ENCODE measurements around the gene UBR1. TPM values are rescaled to one million over a fixed set of nuclear protein-coding genes. Genes with fewer than 3 reads are reported as not detected.

The UBR1 gene
- total and polyA plus RNA-seq, 2 donors (not counting 3 experiments of a cell fraction or from before 2014, with no cell fraction given) = 5.3 to 26.9 TPM

DNA sequence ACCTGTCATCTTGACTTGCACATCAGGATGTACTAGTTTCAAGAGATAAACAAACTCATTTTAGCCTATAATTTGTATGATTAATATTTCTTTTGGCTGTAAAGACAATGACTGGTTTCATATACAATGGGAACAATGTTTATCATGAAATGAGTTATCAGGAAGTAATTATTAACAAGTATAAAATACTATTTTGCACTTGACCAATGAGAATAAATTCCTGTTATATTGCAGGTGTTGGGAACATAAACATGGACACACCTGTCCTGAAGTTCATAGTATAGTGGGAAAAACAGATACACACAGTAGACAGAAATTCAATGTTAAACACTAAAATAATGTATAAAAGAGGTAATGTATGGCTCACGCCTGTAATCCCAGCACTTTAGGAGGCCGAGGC is 56.9 kb downstream of the UBR1 start:
- no peaks in the 10 kb centered on the region for H3K27me3 ChIP-seq (ENCODE audit: control insufficient read depth in 2 of 2, insufficient read depth in 2 of 2, low read length in 2 of 2)
- H3K9ac ChIP-seq (replicated peaks; ENCODE audit: extremely low read depth, insufficient read depth, low read length) = no peak overlapping the region
- POLR2A ChIA-PET = no interaction called here
- no peak overlapping the region for H2AFZ ChIP-seq (ENCODE audit: low read depth, low read length)
- H3K36me3 ChIP-seq (ENCODE audit: control insufficient read depth in 2 of 2, extremely low read depth in 1 of 2, insufficient read depth in 2 of 2, low read length in 2 of 2) = peaks cover 4 to 18% of the 10 kb centered on the region in 2 experiments
- intact Hi-C loops (cut with micrococcal nuclease) (no loop called here), dilution Hi-C loops (cut with MboI; ENCODE audit: extremely low pct_ligation_motif_present, low sequenced_read_pairs) (no loop called here)
- no peak overlapping the region for H3K4me2 ChIP-seq (ENCODE audit: insufficient read depth, low read length)
- H3K27ac ChIP-seq (ENCODE audit: insufficient read depth, low read depth, low read length) = no peak overlapping the region
- no peaks in the 10 kb centered on the region for H3K9me3 ChIP-seq (replicated peaks; ENCODE audit: control insufficient read depth, insufficient read depth, low read length)
- H3K79me2 ChIP-seq (ENCODE audit: control insufficient read depth, insufficient read depth, low read length) = no peaks in the 10 kb centered on the region
- BruUV-seq (replicated peaks) = no TSS peak
- peaks cover 3% of the 10 kb centered on the region for H3K9me1 ChIP-seq (replicated peaks; ENCODE audit: control insufficient read depth, extremely low read depth, insufficient read depth, low read length)
- CTCF ChIA-PET = interaction anchor here (0.7 kb wide), 1 partner anchor 12 kb away, joined by 3 read pairs; no protein-coding TSS in a partner anchor
- H3K4me1 ChIP-seq (ENCODE audit: control insufficient read depth, extremely low read depth, insufficient read depth, low read length) = no peaks in the 10 kb centered on the region
- H3K4me3 ChIP-seq (replicated peaks in 1 of 3; ENCODE audit: insufficient read depth in 1 of 3, low read depth in 1 of 3, low read length in 3 of 3) = no peak overlapping the region
- FAIRE-seq (no peak), DNase-seq (ENCODE audit: low read depth, low spot score) (peak; percentile 1)
- TF ChIP-seq, protein P1, sequence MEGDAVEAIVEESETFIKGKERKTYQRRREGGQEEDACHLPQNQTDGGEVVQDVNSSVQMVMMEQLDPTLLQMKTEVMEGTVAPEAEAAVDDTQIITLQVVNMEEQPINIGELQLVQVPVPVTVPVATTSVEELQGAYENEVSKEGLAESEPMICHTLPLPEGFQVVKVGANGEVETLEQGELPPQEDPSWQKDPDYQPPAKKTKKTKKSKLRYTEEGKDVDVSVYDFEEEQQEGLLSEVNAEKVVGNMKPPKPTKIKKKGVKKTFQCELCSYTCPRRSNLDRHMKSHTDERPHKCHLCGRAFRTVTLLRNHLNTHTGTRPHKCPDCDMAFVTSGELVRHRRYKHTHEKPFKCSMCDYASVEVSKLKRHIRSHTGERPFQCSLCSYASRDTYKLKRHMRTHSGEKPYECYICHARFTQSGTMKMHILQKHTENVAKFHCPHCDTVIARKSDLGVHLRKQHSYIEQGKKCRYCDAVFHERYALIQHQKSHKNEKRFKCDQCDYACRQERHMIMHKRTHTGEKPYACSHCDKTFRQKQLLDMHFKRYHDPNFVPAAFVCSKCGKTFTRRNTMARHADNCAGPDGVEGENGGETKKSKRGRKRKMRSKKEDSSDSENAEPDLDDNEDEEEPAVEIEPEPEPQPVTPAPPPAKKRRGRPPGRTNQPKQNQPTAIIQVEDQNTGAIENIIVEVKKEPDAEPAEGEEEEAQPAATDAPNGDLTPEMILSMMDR (IDR thresholded peaks at IDR 0.05; ENCODE audit: extremely low read depth in 1 of 2, insufficient read depth in 1 of 2, low read depth in 1 of 2, low read length in 2 of 2) = no peak
- H4K20me1 ChIP-seq (replicated peaks; ENCODE audit: control insufficient read depth, extremely low read depth, insufficient read depth, low read length) = no peaks in the 10 kb centered on the region

DNA sequence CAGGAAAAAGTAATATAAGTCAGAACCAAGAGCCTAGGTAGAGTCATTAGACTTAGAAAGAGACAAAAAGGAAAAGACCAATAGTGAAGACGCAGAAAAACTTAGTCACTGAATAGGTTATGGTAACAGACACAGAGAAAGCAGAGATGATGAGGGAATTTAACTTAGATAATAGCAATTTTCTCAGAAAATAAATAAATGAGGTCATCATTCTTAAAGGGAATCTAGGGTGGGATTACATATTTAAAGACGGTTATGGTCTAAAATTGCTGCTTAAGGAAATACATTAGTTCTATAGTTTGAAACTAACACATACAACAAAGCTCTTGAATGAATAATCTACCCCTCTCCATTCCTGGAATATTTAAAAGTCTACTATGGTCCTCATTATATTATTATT is 59.4 kb downstream of the UBR1 start:
- intact Hi-C loops (cut with micrococcal nuclease) = no loop called here
- DNase-seq (ENCODE audit: low read depth, low spot score) (no peak), FAIRE-seq (no peak)
- Histone ChIP-seq H3K27me3 (ENCODE audit: control insufficient read depth in 2 of 2, insufficient read depth in 2 of 2, low read length in 2 of 2) (no peaks in the 10 kb centered on the region), H3K4me2 (ENCODE audit: insufficient read depth, low read length) (no peak overlapping the region), H2AFZ (ENCODE audit: low read depth, low read length) (no peak overlapping the region), H4K20me1 (replicated peaks; ENCODE audit: control insufficient read depth, extremely low read depth, insufficient read depth, low read length) (no peaks in the 10 kb centered on the region), H3K9me3 (replicated peaks; ENCODE audit: control insufficient read depth, insufficient read depth, low read length) (no peaks in the 10 kb centered on the region), H3K9ac (replicated peaks; ENCODE audit: extremely low read depth, insufficient read depth, low read length) (no peak overlapping the region), H3K4me1 (ENCODE audit: control insufficient read depth, extremely low read depth, insufficient read depth, low read length) (no peaks in the 10 kb centered on the region), H3K27ac (ENCODE audit: insufficient read depth, low read depth, low read length) (no peak overlapping the region), H3K9me1 (replicated peaks; ENCODE audit: control insufficient read depth, extremely low read depth, insufficient read depth, low read length) (peaks cover 3% of the 10 kb centered on the region), H3K79me2 (ENCODE audit: control insufficient read depth, insufficient read depth, low read length) (no peaks in the 10 kb centered on the region), H3K36me3 (ENCODE audit: control insufficient read depth in 2 of 2, extremely low read depth in 1 of 2, insufficient read depth in 2 of 2, low read length in 2 of 2) (peaks cover 8 to 15% of the 10 kb centered on the region in 2 experiments), H3K4me3 (replicated peaks in 1 of 3; ENCODE audit: insufficient read depth in 1 of 3, low read depth in 1 of 3, low read length in 3 of 3) (no peak overlapping the region)
- ChIA-PET POLR2A (no interaction called here), CTCF (interaction anchor here (0.9 to 1.3 kb wide), 2 partner anchors 120 to 342 kb away, joined by 3 to 4 read pairs; no protein-coding TSS in a partner anchor)
- no peak for TF ChIP-seq EZH2 (IDR thresholded peaks at IDR 0.05; ENCODE audit: borderline replicate concordance, low read depth, low read length, severe bottlenecking)
- no peak for TF ChIP-seq JUN (IDR thresholded peaks at IDR 0.05; ENCODE audit: borderline replicate concordance, insufficient read depth, insufficient read length, low read depth)
- TF ChIP-seq, protein P2, sequence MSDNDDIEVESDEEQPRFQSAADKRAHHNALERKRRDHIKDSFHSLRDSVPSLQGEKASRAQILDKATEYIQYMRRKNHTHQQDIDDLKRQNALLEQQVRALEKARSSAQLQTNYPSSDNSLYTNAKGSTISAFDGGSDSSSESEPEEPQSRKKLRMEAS (IDR thresholded peaks at IDR 0.05; ENCODE audit: insufficient read depth, insufficient read length) = no peak
- no peak for TF ChIP-seq POLR2AphosphoS5 (IDR thresholded peaks at IDR 0.05; ENCODE audit: insufficient read depth, low read depth, low read length)
- BruUV-seq (replicated peaks) = no TSS peak
- dilution Hi-C loops (cut with MboI; ENCODE audit: extremely low pct_ligation_motif_present, low sequenced_read_pairs) = no loop called here
